WTC11 (cell line): ENCODE measurements around the gene SCIN. TPM values are rescaled to one million over a fixed set of nuclear protein-coding genes. Genes with fewer than 3 reads are reported as not detected.

Experiments
- ATAC-seq: fragments of 200-7000 bp; cut with Tn5 transposase; 2 replicates; pipeline ENCODE4 v1.10.0; 2021; ENCODE audit warnings: mild to moderate bottlenecking, moderate library complexity
- CTCF ChIA-PET: fragments of 300-600 bp; sonication (Branson Sonifier 250); formaldehyde crosslinking; loops from one replicate; lab custom pipeline; 2021; ENCODE audit warnings: antibody characterized with exemption; lab: Charles Lee
- POLR2A ChIA-PET: fragments of 350-600 bp; sonication (Branson Sonifier 250); formaldehyde crosslinking; loops from one replicate; lab custom pipeline; 2021; ENCODE audit warnings: antibody characterized with exemption; lab: Charles Lee
- DNase-seq: peaks from one replicate; pipeline ENCODE4 v3.0.0; 2021; ENCODE audit warnings: low spot score
- H3K27ac Mint-ChIP-seq: 2 replicates; pipeline ENCODE4 v1.8.0; 2021; ENCODE audit warnings: mixed read lengths
- H3K27me3 Mint-ChIP-seq: 2 replicates; pipeline ENCODE4 v1.8.0; 2021; ENCODE audit warnings: low read depth, mild to moderate bottlenecking, moderate library complexity, mixed read lengths
- H3K36me3 Mint-ChIP-seq: 2 replicates; pipeline ENCODE4 v1.8.0; 2021; ENCODE audit warnings: mixed read lengths
- H3K4me1 Mint-ChIP-seq: 2 replicates; pipeline ENCODE4 v1.8.0; 2022; ENCODE audit warnings: mixed read lengths
- H3K4me3 Mint-ChIP-seq: 2 replicates; pipeline ENCODE4 v1.8.0; 2021; ENCODE audit warnings: mild to moderate bottlenecking, moderate library complexity, mixed read lengths
- H3K9me3 Mint-ChIP-seq: 2 replicates; pipeline ENCODE4 v1.8.0; 2021; ENCODE audit warnings: mixed read lengths
- ARID4B ChIP-seq: sonication (generic); formaldehyde crosslinking; IDR thresholded peaks from 2 replicates; pipeline ENCODE4 v1.8.0; 2023; ENCODE audit warnings: missing genetic modification reagents, mild to moderate bottlenecking, borderline replicate concordance
- CREB1 ChIP-seq: sonication (generic); formaldehyde crosslinking; IDR thresholded peaks from 2 replicates; pipeline ENCODE4 v1.8.0; 2023; ENCODE audit warnings: mild to moderate bottlenecking, missing genetic modification reagents
- E2F4 ChIP-seq: sonication (generic); formaldehyde crosslinking; IDR thresholded peaks from 2 replicates; pipeline ENCODE4 v1.8.1; 2022; ENCODE audit warnings: low read depth, mild to moderate bottlenecking, moderate library complexity, missing genetic modification reagents, borderline replicate concordance
- ERG ChIP-seq: fragments of 250-450 bp; sonication (Bioruptor Pico); IDR thresholded peaks from 2 replicates; pipeline ENCODE4 v1.8.0; 2021; ENCODE audit warnings: mild to moderate bottlenecking
- ETV6 ChIP-seq: sonication (generic); formaldehyde crosslinking; IDR thresholded peaks from 2 replicates; pipeline ENCODE4 v1.8.1; 2022; ENCODE audit warnings: mild to moderate bottlenecking, missing genetic modification reagents
- MXD4 ChIP-seq: fragments of 250-450 bp; sonication (Bioruptor Pico); IDR thresholded peaks from 2 replicates; pipeline ENCODE4 v1.8.0; 2021; ENCODE audit warnings: mild to moderate bottlenecking, moderate library complexity, borderline replicate concordance
- MYBL2 ChIP-seq: sonication (generic); formaldehyde crosslinking; IDR thresholded peaks from 2 replicates; pipeline ENCODE4 v1.8.1; 2023; ENCODE audit warnings: mild to moderate bottlenecking, moderate library complexity, missing genetic modification reagents
- NR1H2 ChIP-seq: sonication (generic); formaldehyde crosslinking; IDR thresholded peaks from 2 replicates; pipeline ENCODE4 v1.9.0; 2021; ENCODE audit warnings: mild to moderate bottlenecking, moderate library complexity, missing genetic modification reagents
- RORB ChIP-seq: fragments of 250-450 bp; sonication (Bioruptor Pico); IDR thresholded peaks from 2 replicates; pipeline ENCODE4 v1.9.0; 2021; ENCODE audit warnings: mild to moderate bottlenecking
- TP53 ChIP-seq: sonication (generic); formaldehyde crosslinking; IDR thresholded peaks from 2 replicates; pipeline ENCODE4 v1.8.1; 2023; ENCODE audit warnings: mild to moderate bottlenecking, missing genetic modification reagents
- USF2 ChIP-seq: sonication (generic); formaldehyde crosslinking; IDR thresholded peaks from 2 replicates; pipeline ENCODE4 v1.8.1; 2023; ENCODE audit warnings: mild to moderate bottlenecking, missing genetic modification reagents, moderate library complexity
- ZBTB43 ChIP-seq: sonication (generic); formaldehyde crosslinking; IDR thresholded peaks from 2 replicates; pipeline ENCODE4 v1.8.1; 2023; ENCODE audit warnings: mild to moderate bottlenecking, missing genetic modification reagents
- ZNF138 ChIP-seq: sonication (generic); formaldehyde crosslinking; conservative IDR thresholded peaks from 2 replicates; pipeline ENCODE4 v1.8.1; 2022; ENCODE audit warnings: mild to moderate bottlenecking, moderate library complexity, missing genetic modification reagents
- ZNF416 ChIP-seq: fragments of 250-450 bp; sonication (Bioruptor Pico); IDR thresholded peaks from 2 replicates; pipeline ENCODE4 v1.9.0; 2021; ENCODE audit warnings: mild to moderate bottlenecking, inconsistent platforms
- ZSCAN18 ChIP-seq: fragments of 250-450 bp; sonication (Bioruptor Pico); IDR thresholded peaks from 2 replicates; pipeline ENCODE4 v2.1.2; 2022; ENCODE audit warnings: mild to moderate bottlenecking, moderate library complexity
- total RNA-seq: library from RNA; stranded (reverse); gene quantifications from 3 replicates; pipeline ENCODE4 v1.2.3, GENCODE V29; 2021
- TF ChIP-seq, protein P1 (sequence below): sonication (generic); formaldehyde crosslinking; conservative IDR thresholded peaks from 2 replicates; pipeline ENCODE4 v1.8.1; 2022; ENCODE audit warnings: mild to moderate bottlenecking, missing genetic modification reagents
- TF ChIP-seq, protein P2 (sequence below): fragments of 200-600 bp; IDR thresholded peaks from 2 replicates; pipeline ENCODE4 v1.8.0; 2022; ENCODE audit warnings: antibody characterized with exemption
- TF ChIP-seq, protein P3 (sequence below): sonication (generic); formaldehyde crosslinking; IDR thresholded peaks from 2 replicates; pipeline ENCODE4 v1.8.0; 2022; ENCODE audit warnings: mild to moderate bottlenecking, missing genetic modification reagents

SCIN gene
- total RNA-seq, 1 experiment from 2014 or later, result 0.98 TPM

DNA sequence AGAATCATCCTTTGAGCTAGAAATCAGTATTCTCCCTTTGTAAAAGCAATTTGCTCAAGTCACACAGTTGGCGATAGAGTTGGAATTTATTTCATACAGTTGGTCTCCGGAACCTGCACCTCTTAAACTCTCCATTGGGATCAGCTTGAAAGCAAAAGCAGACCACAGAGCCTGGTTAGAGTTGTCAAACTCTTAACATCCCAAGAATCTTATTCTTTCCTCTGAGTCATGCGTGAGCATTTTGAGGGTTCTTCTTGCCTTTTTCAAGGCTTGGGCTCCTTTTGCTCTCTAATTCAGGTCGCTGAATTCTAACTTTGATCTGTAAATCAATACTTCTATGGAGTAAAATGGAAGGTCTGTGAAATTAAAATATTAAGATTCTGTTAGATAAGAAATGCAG lies 19.6 kb upstream of the SCIN start:
- ChIA-PET CTCF (interaction anchor here (0.6 to 1.2 kb wide), 2 partner anchors 11 to 136 kb away, joined by 3 read pairs; no protein-coding TSS in a partner anchor), POLR2A (interaction anchor here (0.5 kb wide), 1 partner anchor 562 kb away, joined by 3 read pairs; no protein-coding TSS in a partner anchor)
- Mint-ChIP-seq H3K36me3 (no peaks in the 10 kb centered on the region; the same call in 1 of the 2 replicates), H3K4me1 (peaks cover 5% of the 10 kb centered on the region; the same call in 1 of the 2 replicates), H3K27me3 (no peaks in the 10 kb centered on the region), H3K9me3 (0 out of 2 replicates have a peak, but pooled peaks cover 4% of the 10 kb centered on the region), H3K4me3 (no peak overlapping the region), H3K27ac (no peak overlapping the region)
- no peak for DNase-seq
- no peak for ATAC-seq
- TF ChIP-seq ZNF416 (CRISPR knock-in tag) (no peak), TP53 (CRISPR knock-in tag) (no peak), CREB1 (CRISPR knock-in tag) (no peak), MYBL2 (CRISPR knock-in tag) (no peak), ETV6 (CRISPR knock-in tag) (no peak), NR1H2 (CRISPR knock-in tag) (no peak), MXD4 (CRISPR knock-in tag) (no peak), ARID4B (CRISPR knock-in tag) (no peak), ZSCAN18 (CRISPR knock-in tag) (no peak), RORB (no peak), ERG (CRISPR knock-in tag) (no peak)
- TF ChIP-seq, protein P1, sequence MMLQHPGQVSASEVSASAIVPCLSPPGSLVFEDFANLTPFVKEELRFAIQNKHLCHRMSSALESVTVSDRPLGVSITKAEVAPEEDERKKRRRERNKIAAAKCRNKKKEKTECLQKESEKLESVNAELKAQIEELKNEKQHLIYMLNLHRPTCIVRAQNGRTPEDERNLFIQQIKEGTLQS (CRISPR knock-in tag), result no peak
- TF ChIP-seq, protein P2, sequence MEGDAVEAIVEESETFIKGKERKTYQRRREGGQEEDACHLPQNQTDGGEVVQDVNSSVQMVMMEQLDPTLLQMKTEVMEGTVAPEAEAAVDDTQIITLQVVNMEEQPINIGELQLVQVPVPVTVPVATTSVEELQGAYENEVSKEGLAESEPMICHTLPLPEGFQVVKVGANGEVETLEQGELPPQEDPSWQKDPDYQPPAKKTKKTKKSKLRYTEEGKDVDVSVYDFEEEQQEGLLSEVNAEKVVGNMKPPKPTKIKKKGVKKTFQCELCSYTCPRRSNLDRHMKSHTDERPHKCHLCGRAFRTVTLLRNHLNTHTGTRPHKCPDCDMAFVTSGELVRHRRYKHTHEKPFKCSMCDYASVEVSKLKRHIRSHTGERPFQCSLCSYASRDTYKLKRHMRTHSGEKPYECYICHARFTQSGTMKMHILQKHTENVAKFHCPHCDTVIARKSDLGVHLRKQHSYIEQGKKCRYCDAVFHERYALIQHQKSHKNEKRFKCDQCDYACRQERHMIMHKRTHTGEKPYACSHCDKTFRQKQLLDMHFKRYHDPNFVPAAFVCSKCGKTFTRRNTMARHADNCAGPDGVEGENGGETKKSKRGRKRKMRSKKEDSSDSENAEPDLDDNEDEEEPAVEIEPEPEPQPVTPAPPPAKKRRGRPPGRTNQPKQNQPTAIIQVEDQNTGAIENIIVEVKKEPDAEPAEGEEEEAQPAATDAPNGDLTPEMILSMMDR, result no peak
- TF ChIP-seq, protein P3, sequence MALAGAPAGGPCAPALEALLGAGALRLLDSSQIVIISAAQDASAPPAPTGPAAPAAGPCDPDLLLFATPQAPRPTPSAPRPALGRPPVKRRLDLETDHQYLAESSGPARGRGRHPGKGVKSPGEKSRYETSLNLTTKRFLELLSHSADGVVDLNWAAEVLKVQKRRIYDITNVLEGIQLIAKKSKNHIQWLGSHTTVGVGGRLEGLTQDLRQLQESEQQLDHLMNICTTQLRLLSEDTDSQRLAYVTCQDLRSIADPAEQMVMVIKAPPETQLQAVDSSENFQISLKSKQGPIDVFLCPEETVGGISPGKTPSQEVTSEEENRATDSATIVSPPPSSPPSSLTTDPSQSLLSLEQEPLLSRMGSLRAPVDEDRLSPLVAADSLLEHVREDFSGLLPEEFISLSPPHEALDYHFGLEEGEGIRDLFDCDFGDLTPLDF (CRISPR knock-in tag), result no peak

DNA sequence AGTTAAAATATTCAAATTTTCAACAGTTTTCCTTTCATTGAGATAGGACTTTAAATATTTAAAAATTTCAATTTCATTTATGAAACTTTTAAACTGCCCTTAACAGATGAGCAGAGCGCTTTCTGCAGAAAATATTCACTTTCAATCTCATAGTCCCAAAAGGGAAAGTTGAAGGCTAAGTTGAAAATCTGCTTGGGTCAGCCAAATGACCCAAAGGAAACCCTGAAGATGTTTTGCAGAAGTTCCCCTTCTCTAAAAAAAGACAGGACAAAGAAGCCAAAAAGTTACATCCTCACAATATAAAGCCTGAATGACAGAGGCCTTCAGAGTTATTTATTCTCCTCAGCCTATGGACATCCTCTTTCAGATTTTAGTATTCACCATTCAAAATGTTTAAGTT lies 17.6 kb upstream of the SCIN start:
- H3K36me3 Mint-ChIP-seq, result peaks cover 4% of the 10 kb centered on the region
- ChIA-PET POLR2A (no interaction called here), CTCF (interaction anchor here (1.7 kb wide), 1 partner anchor 94 kb away, joined by 5 read pairs; no protein-coding TSS in a partner anchor)
- DNase-seq (no peak), ATAC-seq (no peak)
- H3K9me3 Mint-ChIP-seq, result peaks cover 13% of the 10 kb centered on the region
- no peaks in the 10 kb centered on the region for H3K27me3 Mint-ChIP-seq
- H3K4me1 Mint-ChIP-seq, result peaks cover 15% of the 10 kb centered on the region
- H3K4me3 Mint-ChIP-seq, result no peak overlapping the region
- H3K27ac Mint-ChIP-seq, result no peak overlapping the region
- TF ChIP-seq ZNF138 (CRISPR knock-in tag), result no peak
- TF ChIP-seq USF2, result no peak
- TF ChIP-seq ZBTB43, result no peak
- TF ChIP-seq E2F4 (CRISPR knock-in tag), result no peak
- TF ChIP-seq, protein P2, result no peak
